HepG2 (cell line): Measurements from ENCODE around the gene MAGEA8. TPM values are rescaled to one million over a fixed set of nuclear protein-coding genes. Genes with fewer than 3 reads are reported as not detected.

ENCODE experiments used
- ATAC-seq: fragments of 200-7000 bp; cut with Tn5 transposase; 3 replicates; pipeline ENCODE4 v1.9.1; 2020; ENCODE audit warnings: mild to moderate bottlenecking, moderate library complexity
- BruUV-seq: library from RNA; stranded (reverse); fragments of 400-500 nt; replicated peaks from 2 replicates; lab custom pipeline; 2021; lab: Mats Ljungman, UMichigan
- CTCF ChIA-PET: fragments of 300-600 bp; formaldehyde crosslinking; extraction: SDS; loops from one replicate; lab custom pipeline; 2021; ENCODE audit warnings: low total read pairs, inconsistent platforms, low intra/inter-chr PET ratio; lab: Yijun Ruan, JAX
- POLR2A ChIA-PET: fragments of 350-600 bp; sonication (Branson Sonifier 250); formaldehyde crosslinking; loops from one replicate; lab custom pipeline; 2020; ENCODE audit warnings: antibody characterized with exemption, inconsistent platforms; lab: Yijun Ruan, JAX
- DNase-seq: peaks from one replicate; pipeline ENCODE4 v3.0.0-alpha.2; 2015; ENCODE audit warnings: low spot score
- FAIRE-seq: peaks from 3 replicates; lab custom pipeline; 2011; peaks lifted over from hg19 to GRCh38; lab: Jason Lieb, UNC
- H2AFZ ChIP-seq: one replicate; pipeline ENCODE4 v1.6.1; 2011; ENCODE audit warnings: low read length, inconsistent platforms
- H3K27ac ChIP-seq: fragments of 300-600 bp; 3 replicates; pipeline ENCODE4 v1.8.0; 2011; ENCODE audit warnings: mixed run types, mild to moderate bottlenecking, mixed read lengths, low read length, inconsistent platforms; ENCODE audit not compliant: insufficient read depth; ENCODE audit errors: extremely low read length
- H3K27me3 ChIP-seq, 2 experiments: fragments of 200-600 bp in 1 of 2; 2 replicates in 1 of 2; 3 replicates in 1 of 2; pipeline versions ENCODE4 v1.6.0 to v1.8.0; 2011; ENCODE audit warnings: low read length in 2 of 2, mild to moderate bottlenecking in 2 of 2, moderate library complexity in 2 of 2, inconsistent platforms in 1 of 2; ENCODE audit not compliant: insufficient read depth in 2 of 2, control insufficient read depth in 1 of 2
- H3K36me3 ChIP-seq, 2 experiments: fragments of 200-600 bp in 1 of 2; replicated peaks in 1 of 2; 2 replicates in 1 of 2; 3 replicates in 1 of 2; pipeline versions ENCODE4 v1.5.1 to v1.8.0; 2011; ENCODE audit warnings: low read length in 2 of 2, inconsistent platforms in 1 of 2; ENCODE audit not compliant: insufficient read depth in 2 of 2, control insufficient read depth in 1 of 2
- H3K4me1 ChIP-seq: 2 replicates; pipeline ENCODE4 v1.5.1; 2012; ENCODE audit warnings: low read length, inconsistent platforms; ENCODE audit not compliant: insufficient read depth
- H3K4me2 ChIP-seq: 2 replicates; pipeline ENCODE4 v1.6.0; 2011; ENCODE audit warnings: low read depth, low read length, inconsistent platforms
- H3K4me3 ChIP-seq, 3 experiments: fragments of 200-600 bp in 1 of 3; sonication (generic), shearing (Covaris generic) in 1 of 3; replicated peaks in 1 of 3; 2 replicates each; pipeline ENCODE4 v1.5.1; 2011 to 2016; ENCODE audit warnings: low read length in 3 of 3, inconsistent platforms in 2 of 3, low read depth in 2 of 3, mild to moderate bottlenecking in 2 of 3, control low read depth in 1 of 3, mixed read lengths in 1 of 3; ENCODE audit not compliant: insufficient read depth in 1 of 3
- H3K79me2 ChIP-seq: one replicate; pipeline ENCODE4 v1.6.1; 2011; ENCODE audit warnings: low read length, inconsistent platforms; ENCODE audit not compliant: insufficient read depth
- H3K9ac ChIP-seq: 2 replicates; pipeline ENCODE4 v1.6.0; 2011; ENCODE audit warnings: mild to moderate bottlenecking, low read depth, low read length, inconsistent platforms; ENCODE audit not compliant: insufficient read depth
- H3K9me3 ChIP-seq: 2 replicates; pipeline ENCODE4 v1.5.1; 2012; ENCODE audit warnings: mild to moderate bottlenecking, low read length
- H4K20me1 ChIP-seq: 2 replicates; pipeline ENCODE4 v1.6.0; 2011; ENCODE audit warnings: inconsistent platforms, mild to moderate bottlenecking, low read length, moderate library complexity; ENCODE audit not compliant: insufficient read depth
- CBX1 ChIP-seq: IDR thresholded peaks from one replicate; pipeline ENCODE4 v1.6.1; 2016; ENCODE audit warnings: antibody characterized with exemption, low read depth
- ESRRA ChIP-seq: sonication (generic); formaldehyde crosslinking; IDR thresholded peaks from 2 replicates; pipeline ENCODE4 v1.5.1; 2020; ENCODE audit warnings: mild to moderate bottlenecking, low read depth, missing genetic modification reagents
- ETV5 ChIP-seq: IDR thresholded peaks from 2 replicates; pipeline ENCODE4 v1.6.1; 2018; ENCODE audit warnings: missing biosample characterization, missing genetic modification reagents, inconsistent platforms, borderline replicate concordance
- GATA4 ChIP-seq: sonication (generic); IDR thresholded peaks from 2 replicates; pipeline ENCODE4 v1.6.1; 2016; ENCODE audit warnings: antibody characterized with exemption, low read depth, borderline replicate concordance
- HOXA5 ChIP-seq: sonication (generic); formaldehyde crosslinking; IDR thresholded peaks from 2 replicates; pipeline ENCODE4 v1.4.0; 2020; ENCODE audit warnings: missing genetic modification reagents
- ISL2 ChIP-seq: sonication (generic); formaldehyde crosslinking; IDR thresholded peaks from 2 replicates; pipeline ENCODE4 v1.5.0; 2020; ENCODE audit warnings: missing genetic modification reagents
- KDM3A ChIP-seq: IDR thresholded peaks from 2 replicates; pipeline ENCODE4 v1.6.1; 2018; ENCODE audit warnings: low read depth, missing compliant biosample characterization
- MEIS1 ChIP-seq: sonication (generic); formaldehyde crosslinking; IDR thresholded peaks from 2 replicates; pipeline ENCODE4 v1.9.0; 2021; ENCODE audit warnings: mild to moderate bottlenecking, missing genetic modification reagents, moderate library complexity, borderline replicate concordance
- SIN3B ChIP-seq: fragments of 150-350 bp; IDR thresholded peaks from 2 replicates; pipeline ENCODE4 v1.6.1; 2014; ENCODE audit warnings: low read length
- SKIL ChIP-seq: sonication (generic); formaldehyde crosslinking; IDR thresholded peaks from 2 replicates; pipeline ENCODE4 v1.8.0; 2022; ENCODE audit warnings: missing genetic modification reagents, mild to moderate bottlenecking, moderate library complexity, borderline replicate concordance
- SP140L ChIP-seq: sonication (generic); formaldehyde crosslinking; IDR thresholded peaks from 2 replicates; pipeline ENCODE4 v1.4.0; 2020; ENCODE audit warnings: missing genetic modification reagents, borderline replicate concordance
- SSRP1 ChIP-seq: IDR thresholded peaks from 2 replicates; pipeline ENCODE4 v1.6.1; 2016; ENCODE audit warnings: control low read depth
- ZNF337 ChIP-seq: sonication (generic); formaldehyde crosslinking; IDR thresholded peaks from 2 replicates; pipeline ENCODE4 v1.5.1; 2020; ENCODE audit warnings: missing genetic modification reagents, low read depth, mild to moderate bottlenecking, borderline replicate concordance
- ZNF660 ChIP-seq: sonication (generic); formaldehyde crosslinking; IDR thresholded peaks from 2 replicates; pipeline ENCODE4 v1.5.1; 2020; ENCODE audit warnings: mild to moderate bottlenecking, low read depth, missing genetic modification reagents, borderline replicate concordance
- ZNF703 ChIP-seq: sonication (generic); formaldehyde crosslinking; IDR thresholded peaks from 2 replicates; pipeline ENCODE4 v1.5.1; 2020; ENCODE audit warnings: missing genetic modification reagents, mild to moderate bottlenecking, moderate library complexity, borderline replicate concordance
- ZZZ3 ChIP-seq: sonication (generic); formaldehyde crosslinking; IDR thresholded peaks from 2 replicates; pipeline ENCODE4 v1.4.0; 2020; ENCODE audit warnings: missing genetic modification reagents, mild to moderate bottlenecking, borderline replicate concordance
- WGBS: methylation state at CpG from one replicate; pipeline ENCODE4 v1.1.6; 2017; ENCODE audit warnings: low lambda C conversion rate; 5-methylcytosine and 5-hydroxymethylcytosine counted together
- in situ Hi-C: cut with HindIII; loops from 2 replicates; pipeline ENCODE4 v1.10.0; 2017; ENCODE audit warnings: low pct_unique_long_range_greater_than_20kb; ENCODE audit not compliant: extremely low pct_ligation_motif_present
- intact Hi-C: fragments of 100-400 bp; cut with micrococcal nuclease; formaldehyde crosslinking; loops from one replicate; pipeline ENCODE4 v1.10.0; 2022; ENCODE audit not compliant: unreplicated experiment
- polyA plus RNA-seq, 8 experiments: library from polyadenylated mRNA; depleted of rRNA in 3 of 8; stranded (reverse) in 7 of 8; unstranded in 1 of 8; fragments of >200 nt; fragmentation: Illumina TruSeq in 4 of 8; extraction: Trizol in 4 of 8; gene quantifications; 2 replicates each; pipeline versions ENCODE4 v1.2.1 to v1.2.3, GENCODE V29; 2011 to 2016; ENCODE audit warnings: low read depth in 4 of 8, missing spikeins in 1 of 8, mixed read lengths in 1 of 8; ENCODE audit not compliant: insufficient read depth in 1 of 8
- total RNA-seq, 5 experiments: library from RNA; depleted of rRNA; stranded (reverse); fragments of >200 nt; fragmentation: Illumina TruSeq; extraction: Trizol; gene quantifications; 2 replicates each; pipeline ENCODE4 v1.2.3, GENCODE V29; 2016; ENCODE audit warnings: low read depth in 1 of 5
- TF ChIP-seq, protein P1 (sequence below): sonication (generic); formaldehyde crosslinking; IDR thresholded peaks from 2 replicates; pipeline ENCODE4 v1.8.1; 2022; ENCODE audit warnings: mild to moderate bottlenecking, missing genetic modification reagents
- TF ChIP-seq, protein P2 (sequence below): sonication (generic); formaldehyde crosslinking; IDR thresholded peaks from 2 replicates; pipeline ENCODE4 v1.5.0; 2020; ENCODE audit warnings: missing genetic modification reagents
- TF ChIP-seq, protein P3 (sequence below): sonication (generic); formaldehyde crosslinking; IDR thresholded peaks from 2 replicates; pipeline ENCODE4 v1.9.0; 2021; ENCODE audit warnings: missing genetic modification reagents, mild to moderate bottlenecking, borderline replicate concordance
- TF ChIP-seq, protein P4 (sequence below): IDR thresholded peaks from 2 replicates; pipeline ENCODE4 v1.6.1; 2016; ENCODE audit warnings: control low read depth

Gene MAGEA8
- total and polyA plus RNA-seq, 2 of the 13 experiments (the other 11 are each of a cell fraction or from before 2014, with no cell fraction given): not detected

GRCh38 chrX:149898554-149898953 lies 17.6 kb downstream of the MAGEA8 start:
- in situ Hi-C loops: no loop called here

More at GRCh38 chrX:149898554-149898953, 17.6 kb downstream of the MAGEA8 start:
- no peak overlapping the region for H3K4me2 ChIP-seq
- ATAC-seq (no peak), FAIRE-seq (no peak), DNase-seq (no peak)
- no peaks in the 10 kb centered on the region for H4K20me1 ChIP-seq
- no peak overlapping the region for H2AFZ ChIP-seq
- H3K9ac ChIP-seq: no peak overlapping the region
- 0% methylated on average over 1 of the region's 1 CpG for WGBS
- no peaks in the 10 kb centered on the region for H3K36me3 ChIP-seq
- H3K4me3 ChIP-seq: no peak overlapping the region
- no peaks in the 10 kb centered on the region for H3K27me3 ChIP-seq
- H3K4me1 ChIP-seq: no peaks in the 10 kb centered on the region
- BruUV-seq: no TSS peak
- TF ChIP-seq KDM3A (CRISPR knock-in tag): no peak
- TF ChIP-seq, protein P1, sequence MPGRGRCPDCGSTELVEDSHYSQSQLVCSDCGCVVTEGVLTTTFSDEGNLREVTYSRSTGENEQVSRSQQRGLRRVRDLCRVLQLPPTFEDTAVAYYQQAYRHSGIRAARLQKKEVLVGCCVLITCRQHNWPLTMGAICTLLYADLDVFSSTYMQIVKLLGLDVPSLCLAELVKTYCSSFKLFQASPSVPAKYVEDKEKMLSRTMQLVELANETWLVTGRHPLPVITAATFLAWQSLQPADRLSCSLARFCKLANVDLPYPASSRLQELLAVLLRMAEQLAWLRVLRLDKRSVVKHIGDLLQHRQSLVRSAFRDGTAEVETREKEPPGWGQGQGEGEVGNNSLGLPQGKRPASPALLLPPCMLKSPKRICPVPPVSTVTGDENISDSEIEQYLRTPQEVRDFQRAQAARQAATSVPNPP (CRISPR knock-in tag): no peak
- TF ChIP-seq MEIS1: no peak
- TF ChIP-seq SIN3B: no peak
- TF ChIP-seq ISL2: no peak
- no peak for TF ChIP-seq ZZZ3 (CRISPR knock-in tag)
- TF ChIP-seq, protein P2, sequence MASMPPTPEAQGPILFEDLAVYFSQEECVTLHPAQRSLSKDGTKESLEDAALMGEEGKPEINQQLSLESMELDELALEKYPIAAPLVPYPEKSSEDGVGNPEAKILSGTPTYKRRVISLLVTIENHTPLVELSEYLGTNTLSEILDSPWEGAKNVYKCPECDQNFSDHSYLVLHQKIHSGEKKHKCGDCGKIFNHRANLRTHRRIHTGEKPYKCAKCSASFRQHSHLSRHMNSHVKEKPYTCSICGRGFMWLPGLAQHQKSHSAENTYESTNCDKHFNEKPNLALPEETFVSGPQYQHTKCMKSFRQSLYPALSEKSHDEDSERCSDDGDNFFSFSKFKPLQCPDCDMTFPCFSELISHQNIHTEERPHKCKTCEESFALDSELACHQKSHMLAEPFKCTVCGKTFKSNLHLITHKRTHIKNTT (CRISPR knock-in tag): no peak
- TF ChIP-seq GATA4: no peak
- no peak for TF ChIP-seq ZNF660 (CRISPR knock-in tag)
- no peak for TF ChIP-seq SSRP1 (CRISPR knock-in tag)
- no peak for TF ChIP-seq ZNF703
- no peak for TF ChIP-seq ETV5 (CRISPR knock-in tag)
- TF ChIP-seq ZNF337 (CRISPR knock-in tag): no peak
- no peak for TF ChIP-seq CBX1
- no peak for TF ChIP-seq SP140L (CRISPR knock-in tag)
- no peak for TF ChIP-seq ESRRA (CRISPR knock-in tag)
- TF ChIP-seq, protein P3, sequence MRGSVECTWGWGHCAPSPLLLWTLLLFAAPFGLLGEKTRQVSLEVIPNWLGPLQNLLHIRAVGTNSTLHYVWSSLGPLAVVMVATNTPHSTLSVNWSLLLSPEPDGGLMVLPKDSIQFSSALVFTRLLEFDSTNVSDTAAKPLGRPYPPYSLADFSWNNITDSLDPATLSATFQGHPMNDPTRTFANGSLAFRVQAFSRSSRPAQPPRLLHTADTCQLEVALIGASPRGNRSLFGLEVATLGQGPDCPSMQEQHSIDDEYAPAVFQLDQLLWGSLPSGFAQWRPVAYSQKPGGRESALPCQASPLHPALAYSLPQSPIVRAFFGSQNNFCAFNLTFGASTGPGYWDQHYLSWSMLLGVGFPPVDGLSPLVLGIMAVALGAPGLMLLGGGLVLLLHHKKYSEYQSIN (CRISPR knock-in tag): no peak
- no peak for TF ChIP-seq HOXA5 (CRISPR knock-in tag)
- TF ChIP-seq SKIL (CRISPR knock-in tag): no peak
- TF ChIP-seq, protein P4, sequence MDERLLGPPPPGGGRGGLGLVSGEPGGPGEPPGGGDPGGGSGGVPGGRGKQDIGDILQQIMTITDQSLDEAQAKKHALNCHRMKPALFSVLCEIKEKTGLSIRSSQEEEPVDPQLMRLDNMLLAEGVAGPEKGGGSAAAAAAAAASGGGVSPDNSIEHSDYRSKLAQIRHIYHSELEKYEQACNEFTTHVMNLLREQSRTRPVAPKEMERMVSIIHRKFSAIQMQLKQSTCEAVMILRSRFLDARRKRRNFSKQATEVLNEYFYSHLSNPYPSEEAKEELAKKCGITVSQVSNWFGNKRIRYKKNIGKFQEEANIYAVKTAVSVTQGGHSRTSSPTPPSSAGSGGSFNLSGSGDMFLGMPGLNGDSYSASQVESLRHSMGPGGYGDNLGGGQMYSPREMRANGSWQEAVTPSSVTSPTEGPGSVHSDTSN (CRISPR knock-in tag): no peak
- TF ChIP-seq, all 625 proteins: peak for 0
- Histone ChIP-seq H3K79me2 (no peaks in the 10 kb centered on the region), H3K27ac (no peak overlapping the region), H3K9me3 (no peaks in the 10 kb centered on the region)
- ChIA-PET CTCF (no interaction called here), POLR2A (no interaction called here)
- intact Hi-C loops: no loop called here
